Upper lobe of right lung (tissue), 1 donor: Measurements from ENCODE around the gene CDC42. TPM values are rescaled to one million over a fixed set of nuclear protein-coding genes. Genes with fewer than 3 reads are reported as not detected.

Experiments used
- ATAC-seq: fragments of 200-7000 bp; cut with Tn5 transposase; one replicate; pipeline ENCODE4 v1.9.1; 2020; ENCODE audit warnings: mild to moderate bottlenecking, moderate library complexity
- DNase-seq: peaks from one replicate; pipeline ENCODE4 v3.0.0-alpha.2; 2020
- H3K27ac ChIP-seq: fragments of 200-600 bp; one replicate; pipeline ENCODE4 v1.8.0; 2022
- H3K27me3 ChIP-seq: fragments of 200-600 bp; one replicate; pipeline ENCODE4 v1.8.0; 2022; ENCODE audit warnings: mild to moderate bottlenecking
- H3K36me3 ChIP-seq: fragments of 200-600 bp; one replicate; pipeline ENCODE4 v1.8.0; 2022
- H3K4me1 ChIP-seq: fragments of 200-600 bp; one replicate; pipeline ENCODE4 v1.8.0; 2022
- H3K4me3 ChIP-seq: fragments of 200-600 bp; one replicate; pipeline ENCODE4 v1.8.0; 2022; ENCODE audit warnings: mild to moderate bottlenecking
- H3K9me3 ChIP-seq: fragments of 200-600 bp; one replicate; pipeline ENCODE4 v1.8.0; 2022
- intact Hi-C: fragments of 100-400 bp; cut with DNase I; formaldehyde crosslinking; loops from one replicate; pipeline ENCODE4 v1.11.0; 2022
- total RNA-seq: library from RNA; stranded (reverse); fragmentation: NEBNext Ultra II Directional; extraction: Animal tissue kit (Norgen Biotek cat#: 25700); gene quantifications from one replicate; pipeline ENCODE4 v1.2.1, GENCODE V29; 2021
- TF ChIP-seq, protein P1 (sequence below): fragments of 200-600 bp; IDR thresholded peaks from one replicate; pipeline ENCODE4 v1.8.0; 2022; ENCODE audit warnings: antibody characterized with exemption
- donor health status: DM: no; HTN: yes; CAD: no; lungs with severe emphysema.

CDC42 gene
- total RNA-seq, 1 donor from 2014 or later: 234 TPM

DNA sequence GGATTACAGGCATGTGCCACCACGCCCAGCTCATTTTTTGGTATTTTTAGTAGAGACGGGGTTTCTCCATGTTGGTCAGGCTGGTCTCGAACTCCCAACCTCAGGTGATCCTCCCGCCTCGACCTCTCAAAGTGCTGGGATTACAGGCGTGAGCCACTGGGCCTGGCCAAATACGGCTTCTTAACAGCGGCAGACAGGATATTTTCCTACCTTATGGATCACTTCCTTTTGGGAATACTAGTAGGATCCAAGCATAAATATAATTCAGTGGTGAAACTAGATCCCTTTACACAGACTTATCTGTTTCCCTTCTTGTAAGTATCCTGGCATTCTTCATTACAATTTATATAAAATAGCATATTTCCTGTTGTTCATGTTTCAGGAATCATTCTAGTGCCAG lies 49.5 kb downstream of the CDC42 start:
- ATAC-seq (no peak), DNase-seq (no peak)
- Histone ChIP-seq H3K27me3 (no peaks in the 10 kb centered on the region), H3K9me3 (no peaks in the 10 kb centered on the region), H3K27ac (no peak overlapping the region), H3K4me3 (no peak overlapping the region), H3K36me3 (peaks cover 44% of the 10 kb centered on the region), H3K4me1 (peaks cover 5% of the 10 kb centered on the region)
- intact Hi-C loops: no loop called here
- TF ChIP-seq, protein P1, sequence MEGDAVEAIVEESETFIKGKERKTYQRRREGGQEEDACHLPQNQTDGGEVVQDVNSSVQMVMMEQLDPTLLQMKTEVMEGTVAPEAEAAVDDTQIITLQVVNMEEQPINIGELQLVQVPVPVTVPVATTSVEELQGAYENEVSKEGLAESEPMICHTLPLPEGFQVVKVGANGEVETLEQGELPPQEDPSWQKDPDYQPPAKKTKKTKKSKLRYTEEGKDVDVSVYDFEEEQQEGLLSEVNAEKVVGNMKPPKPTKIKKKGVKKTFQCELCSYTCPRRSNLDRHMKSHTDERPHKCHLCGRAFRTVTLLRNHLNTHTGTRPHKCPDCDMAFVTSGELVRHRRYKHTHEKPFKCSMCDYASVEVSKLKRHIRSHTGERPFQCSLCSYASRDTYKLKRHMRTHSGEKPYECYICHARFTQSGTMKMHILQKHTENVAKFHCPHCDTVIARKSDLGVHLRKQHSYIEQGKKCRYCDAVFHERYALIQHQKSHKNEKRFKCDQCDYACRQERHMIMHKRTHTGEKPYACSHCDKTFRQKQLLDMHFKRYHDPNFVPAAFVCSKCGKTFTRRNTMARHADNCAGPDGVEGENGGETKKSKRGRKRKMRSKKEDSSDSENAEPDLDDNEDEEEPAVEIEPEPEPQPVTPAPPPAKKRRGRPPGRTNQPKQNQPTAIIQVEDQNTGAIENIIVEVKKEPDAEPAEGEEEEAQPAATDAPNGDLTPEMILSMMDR: no peak

DNA sequence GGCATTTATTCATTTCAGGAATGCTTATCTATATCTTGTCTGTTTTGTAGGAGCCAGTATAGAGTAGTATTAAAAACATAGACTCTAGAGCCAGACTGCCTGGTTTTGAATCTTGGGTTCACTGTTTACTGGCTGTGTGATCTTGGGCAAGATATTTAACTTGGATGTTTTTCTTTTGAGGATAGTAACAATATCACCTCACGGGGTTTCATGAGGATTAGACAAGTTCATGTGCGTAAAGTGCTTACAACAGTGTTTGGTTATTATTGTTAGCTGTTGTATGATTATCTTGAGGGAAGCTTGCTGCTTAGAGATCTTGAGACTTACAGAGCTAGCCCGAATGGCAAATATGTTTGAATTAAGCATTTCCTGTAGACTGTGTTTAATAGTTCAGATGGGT lies 50.2 kb downstream of the CDC42 start:
- peaks cover 40% of the 10 kb centered on the region for H3K36me3 ChIP-seq
- DNase-seq (no peak), ATAC-seq (no peak)
- H3K27me3 ChIP-seq: no peaks in the 10 kb centered on the region
- H3K4me1 ChIP-seq: peaks cover 5% of the 10 kb centered on the region
- intact Hi-C loops: no loop called here
- H3K9me3 ChIP-seq: no peaks in the 10 kb centered on the region
- TF ChIP-seq, protein P1: no peak
- no peak overlapping the region for H3K27ac ChIP-seq
- no peak overlapping the region for H3K4me3 ChIP-seq

DNA sequence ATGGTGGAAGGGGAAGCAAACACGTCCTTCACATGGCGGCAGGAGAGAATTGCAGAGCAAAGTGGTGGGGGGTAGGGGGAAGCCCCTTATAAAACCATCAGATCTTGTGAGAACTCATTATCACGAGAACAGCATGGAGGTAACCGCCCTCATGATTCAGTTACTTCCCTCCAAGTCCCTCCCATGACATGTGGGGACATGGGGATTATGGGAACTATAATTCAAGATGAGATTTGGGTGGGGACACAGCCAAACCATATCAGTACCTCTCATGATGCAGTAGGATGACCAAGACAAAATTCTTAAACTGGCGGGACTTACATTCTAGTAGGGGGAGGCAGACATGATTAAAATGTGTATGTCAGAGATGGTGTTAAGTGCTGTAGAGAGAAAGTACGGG lies 51.6 kb downstream of the CDC42 start:
- Histone ChIP-seq H3K36me3 (peaks cover 27% of the 10 kb centered on the region), H3K27ac (no peak overlapping the region), H3K4me3 (no peak overlapping the region), H3K9me3 (no peaks in the 10 kb centered on the region), H3K4me1 (peaks cover 8% of the 10 kb centered on the region), H3K27me3 (no peaks in the 10 kb centered on the region)
- TF ChIP-seq, protein P1: no peak
- DNase-seq (no peak), ATAC-seq (no peak)
- intact Hi-C loops: no loop called here

DNA sequence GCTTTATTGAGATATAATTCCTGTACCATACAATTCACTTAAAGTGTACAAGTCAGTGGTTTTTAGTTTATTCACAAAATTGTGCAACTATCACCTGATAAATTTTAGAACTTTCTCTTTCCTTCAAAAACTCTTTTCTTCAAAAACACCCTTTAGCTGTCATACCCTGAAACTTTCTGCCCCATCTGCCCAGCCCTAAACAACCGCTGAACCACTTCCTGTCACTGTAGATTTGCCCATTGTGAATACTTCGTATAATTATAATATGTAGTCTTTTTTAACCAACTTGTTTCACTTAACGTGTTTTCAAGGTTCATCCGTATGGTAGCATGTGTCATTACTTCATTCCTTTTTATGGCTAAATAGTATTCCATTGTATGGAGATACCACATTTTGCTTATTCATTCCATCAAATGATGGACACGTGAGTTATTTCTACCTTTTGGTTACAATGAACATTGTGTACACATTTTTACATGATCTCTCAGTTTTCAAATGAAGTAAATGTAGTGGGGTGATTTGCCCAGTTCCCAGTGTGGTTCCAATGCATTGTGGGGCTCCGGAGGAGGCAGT lies 52.4 kb downstream of the CDC42 start:
- no peak overlapping the region for H3K27ac ChIP-seq
- no peak for ATAC-seq
- TF ChIP-seq, protein P1: no peak
- DNase-seq: no peak
- no peak overlapping the region for H3K4me3 ChIP-seq
- peaks cover 26% of the 10 kb centered on the region for H3K36me3 ChIP-seq
- intact Hi-C loops: no loop called here
- H3K27me3 ChIP-seq: no peaks in the 10 kb centered on the region
- H3K4me1 ChIP-seq: peaks cover 8% of the 10 kb centered on the region
- H3K9me3 ChIP-seq: no peaks in the 10 kb centered on the region

DNA sequence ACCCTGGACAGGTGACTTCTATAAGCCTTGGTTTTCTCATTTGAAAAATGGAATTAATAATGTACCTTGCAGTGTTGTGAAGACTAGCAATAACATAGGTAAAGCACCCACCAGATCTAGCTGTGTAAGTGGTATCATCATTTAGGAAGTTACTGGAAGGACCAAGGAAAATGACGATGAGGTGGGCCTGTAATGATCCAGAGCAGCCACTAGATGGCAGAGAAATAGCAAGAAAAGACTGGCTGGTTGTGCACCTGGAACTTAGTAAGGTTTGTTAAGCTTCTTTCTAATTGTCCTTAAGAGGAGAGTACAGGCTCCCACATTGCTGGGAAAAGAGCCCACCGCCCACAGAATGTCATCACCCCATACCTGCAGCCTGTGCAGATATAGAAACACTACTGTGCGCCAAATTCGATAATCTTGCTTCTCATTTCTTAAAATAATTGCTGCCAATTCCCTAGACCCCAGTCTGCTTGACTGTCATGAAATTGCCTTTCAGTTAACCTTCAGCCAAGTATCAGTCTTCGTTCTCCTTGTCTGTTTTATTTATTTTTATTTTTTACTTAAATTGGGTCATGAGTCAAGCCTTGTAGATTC lies 53.2 kb downstream of the CDC42 start:
- ATAC-seq: peak; percentile 76
- intact Hi-C loops: no loop called here
- Histone ChIP-seq H3K4me3 (no peak overlapping the region), H3K9me3 (no peaks in the 10 kb centered on the region), H3K27me3 (no peaks in the 10 kb centered on the region), H3K4me1 (peaks cover 8% of the 10 kb centered on the region), H3K36me3 (peaks cover 26% of the 10 kb centered on the region), H3K27ac (no peak overlapping the region)
- TF ChIP-seq, protein P1: peak; percentile 81
- no peak for DNase-seq
